HEK293T (cell line): ENCODE data around the gene RAB12.

Experiments used
- ARNT ChIP-seq: fragments of 450-650 bp; IDR thresholded peaks from 2 replicates; pipeline ENCODE4 v1.6.1; 2017; ENCODE audit warnings: mild to moderate bottlenecking
- ELF4 ChIP-seq: fragments of 450-650 bp; IDR thresholded peaks from 2 replicates; pipeline ENCODE4 v1.6.1; 2017; ENCODE audit warnings: antibody characterized with exemption
- FOXA1 ChIP-seq: fragments of 450-650 bp; IDR thresholded peaks from 2 replicates; pipeline ENCODE4 v1.6.1; 2016; ENCODE audit warnings: mild to moderate bottlenecking
- FOXM1 ChIP-seq: fragments of 450-650 bp; IDR thresholded peaks from 2 replicates; pipeline ENCODE4 v1.6.1; 2017; ENCODE audit warnings: mild to moderate bottlenecking, borderline replicate concordance
- L3MBTL2 ChIP-seq: fragments of 450-650 bp; conservative IDR thresholded peaks from 2 replicates; pipeline ENCODE4 v1.6.1; 2016; ENCODE audit warnings: mild to moderate bottlenecking
- LEF1 ChIP-seq: fragments of 450-650 bp; IDR thresholded peaks from 2 replicates; pipeline ENCODE4 v1.6.1; 2017; ENCODE audit warnings: mild to moderate bottlenecking, borderline replicate concordance
- NFRKB ChIP-seq: fragments of 450-650 bp; IDR thresholded peaks from 2 replicates; pipeline ENCODE4 v1.6.1; 2016; ENCODE audit warnings: mild to moderate bottlenecking, moderate library complexity
- SP1 ChIP-seq: fragments of 450-650 bp; IDR thresholded peaks from 2 replicates; pipeline ENCODE4 v1.6.1; 2017
- SUZ12 ChIP-seq: fragments of 450-650 bp; IDR thresholded peaks from 2 replicates; pipeline ENCODE4 v1.6.1; 2016; ENCODE audit warnings: mild to moderate bottlenecking
- TARDBP ChIP-seq: fragments of 450-650 bp; IDR thresholded peaks from 2 replicates; pipeline ENCODE4 v1.6.1; 2016

DNA sequence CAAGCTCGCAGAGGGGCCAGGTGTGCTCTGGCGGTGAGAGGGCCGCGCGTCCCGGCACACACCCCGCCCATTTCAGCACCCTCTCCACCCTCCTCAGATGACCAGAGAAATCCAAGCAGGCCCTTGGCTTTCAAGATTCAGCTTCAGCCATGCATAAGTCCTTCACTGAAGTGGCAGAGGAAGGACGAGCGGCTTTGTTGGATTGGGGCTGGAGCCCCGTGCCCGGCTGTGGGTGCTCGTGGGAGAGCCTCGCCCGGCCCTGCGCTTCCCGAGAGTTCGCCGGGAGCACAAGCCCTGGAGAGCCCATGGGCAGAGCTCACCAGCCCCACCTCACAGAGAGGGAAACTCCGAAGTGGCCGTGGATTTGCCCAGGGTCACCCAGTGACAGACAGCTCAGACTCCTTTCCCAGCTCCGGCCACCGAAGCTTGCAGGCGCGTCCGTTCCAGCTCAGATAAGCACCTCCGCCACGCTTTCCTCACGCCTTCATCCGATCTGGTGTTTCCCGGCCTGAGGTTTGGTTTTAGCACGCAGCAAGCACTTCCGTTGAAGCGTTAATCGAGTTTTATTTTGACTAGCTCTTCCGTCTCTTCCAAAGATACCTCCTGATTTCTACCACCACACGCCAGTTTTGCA is 50.5 kb downstream of the RAB12 start:
- TF ChIP-seq FOXA1 (no peak), SUZ12 (no peak), LEF1 (no peak), SP1 (no peak), NFRKB (no peak), ARNT (no peak), ELF4 (no peak), FOXM1 (no peak), TARDBP (no peak), L3MBTL2 (no peak)
